Measurements from ENCODE around the gene TLL2. TPM values are rescaled to one million over a fixed set of nuclear protein-coding genes. Genes with fewer than 3 reads are reported as not detected.

The TLL2 gene
- total RNA-seq, 1 experiment from 2014 or later, result 0.11 TPM

DNA sequence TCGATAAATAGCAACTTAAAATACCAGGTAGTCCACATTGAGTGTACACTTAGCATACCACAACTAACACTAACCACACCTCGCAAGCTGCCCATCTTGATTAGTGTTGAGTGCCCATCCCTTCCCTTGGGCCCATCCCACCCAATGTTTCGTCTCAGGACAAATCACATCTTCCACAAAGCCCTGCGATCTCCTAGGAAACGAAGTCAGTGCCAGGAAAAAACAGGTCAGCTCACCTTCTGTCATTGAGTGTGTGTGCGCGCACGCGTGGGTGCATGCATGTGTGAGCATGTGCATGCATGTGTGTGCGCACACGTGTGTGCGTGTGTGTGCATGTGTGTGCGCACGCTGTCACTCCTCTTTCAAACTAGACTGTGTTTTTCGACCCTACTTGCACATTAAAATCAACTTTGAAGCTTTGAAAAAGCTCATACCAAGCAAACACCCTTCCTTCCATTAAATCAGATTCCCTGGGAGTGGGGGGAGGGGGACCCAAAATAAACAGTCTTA is 106.1 kb downstream of the TLL2 start:
- no peak overlapping the region for H3K4me3 ChIP-seq (ENCODE audit: low read depth, low read length, poor library complexity, severe bottlenecking)
- intact Hi-C loops (cut with micrococcal nuclease; ENCODE audit: unreplicated experiment), result no loop called here
- no TSS peak for BruUV-seq (replicated peaks)
- H3K36me3 ChIP-seq (ENCODE audit: insufficient read depth, low read length, poor library complexity, severe bottlenecking), result no peaks in the 10 kb centered on the region
- no peak overlapping the region for H3K27ac ChIP-seq (ENCODE audit: low read depth, low read length, poor library complexity, severe bottlenecking)
- no peak for DNase-seq (ENCODE audit: low spot score)
- no peak for TF ChIP-seq EZH2 (IDR thresholded peaks at IDR 0.05; ENCODE audit: borderline replicate concordance, low read depth, low read length, poor library complexity, severe bottlenecking)
- TF ChIP-seq, protein P1, sequence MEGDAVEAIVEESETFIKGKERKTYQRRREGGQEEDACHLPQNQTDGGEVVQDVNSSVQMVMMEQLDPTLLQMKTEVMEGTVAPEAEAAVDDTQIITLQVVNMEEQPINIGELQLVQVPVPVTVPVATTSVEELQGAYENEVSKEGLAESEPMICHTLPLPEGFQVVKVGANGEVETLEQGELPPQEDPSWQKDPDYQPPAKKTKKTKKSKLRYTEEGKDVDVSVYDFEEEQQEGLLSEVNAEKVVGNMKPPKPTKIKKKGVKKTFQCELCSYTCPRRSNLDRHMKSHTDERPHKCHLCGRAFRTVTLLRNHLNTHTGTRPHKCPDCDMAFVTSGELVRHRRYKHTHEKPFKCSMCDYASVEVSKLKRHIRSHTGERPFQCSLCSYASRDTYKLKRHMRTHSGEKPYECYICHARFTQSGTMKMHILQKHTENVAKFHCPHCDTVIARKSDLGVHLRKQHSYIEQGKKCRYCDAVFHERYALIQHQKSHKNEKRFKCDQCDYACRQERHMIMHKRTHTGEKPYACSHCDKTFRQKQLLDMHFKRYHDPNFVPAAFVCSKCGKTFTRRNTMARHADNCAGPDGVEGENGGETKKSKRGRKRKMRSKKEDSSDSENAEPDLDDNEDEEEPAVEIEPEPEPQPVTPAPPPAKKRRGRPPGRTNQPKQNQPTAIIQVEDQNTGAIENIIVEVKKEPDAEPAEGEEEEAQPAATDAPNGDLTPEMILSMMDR (conservative IDR thresholded peaks at IDR 0.05; ENCODE audit: low read depth, low read length), result no peak
- CTCF ChIA-PET, result no interaction called here
- H3K4me1 ChIP-seq (ENCODE audit: insufficient read depth, low read length, poor library complexity, severe bottlenecking), result no peaks in the 10 kb centered on the region
- POLR2A ChIA-PET (ENCODE audit: low non-redundant PET), result no interaction called here
- H3K27me3 ChIP-seq (replicated peaks; ENCODE audit: insufficient read depth, low read depth, low read length, poor library complexity), result peaks cover 52% of the 10 kb centered on the region
- H3K9me3 ChIP-seq (ENCODE audit: low read depth, low read length, poor library complexity, severe bottlenecking), result no peaks in the 10 kb centered on the region

DNA sequence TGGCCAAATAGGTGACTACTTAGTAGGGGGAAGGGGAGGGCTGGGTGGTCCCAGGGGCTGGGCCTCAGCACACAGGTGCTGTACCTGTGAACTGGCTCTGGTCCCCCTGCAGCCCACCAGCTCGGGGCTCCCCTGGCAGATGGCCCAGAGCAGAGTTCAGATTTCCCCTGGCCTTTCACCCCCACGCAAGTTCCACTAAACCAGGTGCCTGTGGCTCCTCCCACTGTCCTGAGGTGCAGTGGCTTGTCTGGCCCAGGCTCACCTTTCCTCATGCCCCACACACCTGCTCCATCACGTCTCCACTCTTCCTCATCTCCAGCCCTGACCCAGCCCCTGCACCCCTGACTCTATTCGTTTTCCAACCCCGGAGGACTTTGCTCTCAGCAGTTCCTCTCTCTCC is 107.6 kb downstream of the TLL2 start:
- no peak overlapping the region for H3K27ac ChIP-seq (ENCODE audit: low read depth, low read length, poor library complexity, severe bottlenecking)
- CTCF ChIA-PET, result no interaction called here
- no peak for TF ChIP-seq EZH2 (IDR thresholded peaks at IDR 0.05; ENCODE audit: borderline replicate concordance, low read depth, low read length, poor library complexity, severe bottlenecking)
- no peaks in the 10 kb centered on the region for H3K9me3 ChIP-seq (ENCODE audit: low read depth, low read length, poor library complexity, severe bottlenecking)
- intact Hi-C loops (cut with micrococcal nuclease; ENCODE audit: unreplicated experiment), result no loop called here
- no TSS peak for BruUV-seq (replicated peaks)
- H3K36me3 ChIP-seq (ENCODE audit: insufficient read depth, low read length, poor library complexity, severe bottlenecking), result no peaks in the 10 kb centered on the region
- H3K4me3 ChIP-seq (ENCODE audit: low read depth, low read length, poor library complexity, severe bottlenecking), result no peak overlapping the region
- peaks cover 4% of the 10 kb centered on the region for H3K4me1 ChIP-seq (ENCODE audit: insufficient read depth, low read length, poor library complexity, severe bottlenecking)
- peaks cover 49% of the 10 kb centered on the region for H3K27me3 ChIP-seq (replicated peaks; ENCODE audit: insufficient read depth, low read depth, low read length, poor library complexity)
- POLR2A ChIA-PET (ENCODE audit: low non-redundant PET), result no interaction called here
- no peak for DNase-seq (ENCODE audit: low spot score)

- CTCF ChIA-PET, result no interaction called here
Measured at GRCh38 chr10:96402417-96403305, 111.1 kb downstream of the TLL2 start.

More at GRCh38 chr10:96402417-96403305, 111.1 kb downstream of the TLL2 start:
- POLR2A ChIA-PET (ENCODE audit: low non-redundant PET), result no interaction called here
- Histone ChIP-seq H3K4me1 (ENCODE audit: insufficient read depth, low read length, poor library complexity, severe bottlenecking) (peaks cover 12% of the 10 kb centered on the region), H3K27ac (ENCODE audit: low read depth, low read length, poor library complexity, severe bottlenecking) (no peak overlapping the region), H3K36me3 (ENCODE audit: insufficient read depth, low read length, poor library complexity, severe bottlenecking) (no peaks in the 10 kb centered on the region), H3K9me3 (ENCODE audit: low read depth, low read length, poor library complexity, severe bottlenecking) (no peaks in the 10 kb centered on the region), H3K27me3 (replicated peaks; ENCODE audit: insufficient read depth, low read depth, low read length, poor library complexity) (peaks cover 34% of the 10 kb centered on the region), H3K4me3 (ENCODE audit: low read depth, low read length, poor library complexity, severe bottlenecking) (no peak overlapping the region)
- BruUV-seq (replicated peaks), result no TSS peak
- intact Hi-C loops (cut with micrococcal nuclease; ENCODE audit: unreplicated experiment), result no loop called here
- DNase-seq (ENCODE audit: low spot score), result no peak
- no peak for TF ChIP-seq EZH2 (IDR thresholded peaks at IDR 0.05; ENCODE audit: borderline replicate concordance, low read depth, low read length, poor library complexity, severe bottlenecking)
- TF ChIP-seq, protein P1 (conservative IDR thresholded peaks at IDR 0.05; ENCODE audit: low read depth, low read length), result no peak
